Non-pigmented ciliary epithelial cell (primary cell): ENCODE data around the gene DPYSL5.
"Not testable (repeated sequence)": the region's sequence is repeated elsewhere in the genome, so short reads cannot be mapped to it uniquely, and the experiment has no call there.

ENCODE experiments used
- DNase-seq: peaks from one replicate; pipeline ENCODE4 v3.0.0-alpha.2; 2010; ENCODE audit warnings: low read depth

DPYSL5 gene

DNA sequence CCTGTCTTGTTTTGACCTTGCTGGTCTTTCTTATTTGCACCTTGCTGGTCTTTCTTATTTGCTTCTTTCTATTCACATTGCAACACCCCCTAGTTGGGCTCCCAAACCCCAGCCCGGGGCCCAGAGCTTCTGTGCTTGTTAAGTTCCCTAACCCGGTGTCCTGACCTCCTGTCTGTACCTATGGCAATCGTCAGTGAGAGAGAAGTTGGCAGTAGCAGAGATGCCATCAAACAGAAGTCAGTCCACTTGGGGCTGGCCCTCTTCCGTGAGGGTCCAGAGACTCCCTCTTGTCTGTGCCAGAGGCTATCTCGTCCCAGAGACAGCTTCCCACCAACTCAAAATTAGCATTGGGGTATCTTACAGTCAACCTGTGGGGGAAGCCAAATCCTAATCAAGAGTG lies 55.7 kb downstream of the DPYSL5 start:
- DNase-seq, result no peak

DNA sequence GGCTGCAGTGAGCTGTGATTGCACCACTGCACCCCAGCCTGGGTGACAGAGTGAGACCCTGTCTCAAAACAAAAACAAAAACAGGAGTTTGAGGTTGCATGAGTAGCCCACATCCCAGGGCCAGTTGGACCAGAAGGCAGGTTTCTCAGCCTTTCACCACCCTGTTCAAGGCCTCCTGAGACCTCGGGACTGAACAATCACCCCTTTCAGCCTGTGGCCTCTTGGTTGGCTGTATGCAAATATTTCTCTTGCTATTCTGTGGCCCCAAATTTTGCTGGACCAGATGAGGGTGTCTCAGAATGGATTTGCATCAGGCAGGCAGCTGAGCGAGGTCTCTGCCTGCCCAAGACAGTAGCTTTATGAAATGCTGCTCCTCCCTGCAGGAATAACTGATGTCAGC lies 56.9 kb downstream of the DPYSL5 start:
- DNase-seq, result no peak

DNA sequence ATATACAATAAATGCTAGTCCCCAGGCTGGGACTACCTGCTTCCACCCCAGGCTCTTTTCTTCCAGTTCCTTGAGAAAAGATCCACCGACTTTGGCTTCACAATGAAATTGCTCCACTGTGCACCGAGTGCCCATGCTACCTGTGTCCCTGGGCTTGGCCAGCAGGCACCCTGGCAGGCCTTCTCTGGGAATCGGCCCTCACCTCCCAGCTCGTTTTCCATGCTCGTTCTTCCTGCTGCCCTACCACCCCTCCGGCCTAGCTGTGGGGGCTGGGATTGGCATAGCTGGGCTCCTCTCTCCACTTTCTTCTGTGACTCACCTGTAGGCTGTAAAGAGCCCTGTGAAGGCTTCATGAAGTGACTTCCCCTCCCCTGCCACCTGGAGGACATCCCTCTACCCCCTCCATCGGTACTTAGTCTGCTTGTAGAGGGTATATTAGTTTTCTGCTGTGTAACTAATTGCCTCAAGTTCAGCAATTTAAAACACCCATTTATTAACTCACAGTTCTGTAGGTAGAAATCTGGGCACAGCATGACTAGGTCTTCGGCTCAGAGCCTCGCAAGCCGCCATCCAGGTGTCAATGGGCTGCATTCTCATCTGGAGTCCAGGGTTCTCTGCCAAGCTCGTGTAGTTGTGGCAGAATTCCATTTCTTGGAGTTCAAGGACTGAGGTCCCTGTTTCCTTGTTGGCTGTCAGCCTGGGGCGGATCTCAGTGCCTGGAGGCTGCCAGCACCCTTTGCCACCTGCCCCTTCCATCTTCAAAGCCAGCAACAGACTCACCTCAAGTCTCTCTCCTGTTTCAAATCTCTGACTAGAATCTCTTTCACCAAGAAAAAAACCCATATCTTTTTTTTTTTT lies 57.6 kb downstream of the DPYSL5 start:
- DNase-seq, result no peak

DNA sequence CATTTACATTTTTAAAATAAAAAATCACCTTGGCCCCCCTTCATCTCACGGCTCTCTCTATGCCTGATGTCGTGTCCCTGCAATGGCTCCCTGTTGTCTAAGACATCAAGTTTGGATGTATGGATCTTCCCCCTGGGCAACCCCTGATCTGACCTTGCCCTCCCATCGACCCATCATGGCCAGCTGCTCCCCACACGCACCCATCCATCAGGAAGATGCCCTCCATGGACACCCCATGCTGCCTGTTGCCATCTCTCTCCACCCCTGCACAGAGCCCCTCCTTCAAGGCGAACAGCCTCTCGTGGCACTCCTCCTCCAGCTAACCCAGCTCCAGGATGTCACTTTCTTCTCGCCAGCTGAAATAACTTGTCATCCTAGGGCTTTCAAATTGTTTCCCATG lies 59.5 kb downstream of the DPYSL5 start:
- no peak for DNase-seq

DNA sequence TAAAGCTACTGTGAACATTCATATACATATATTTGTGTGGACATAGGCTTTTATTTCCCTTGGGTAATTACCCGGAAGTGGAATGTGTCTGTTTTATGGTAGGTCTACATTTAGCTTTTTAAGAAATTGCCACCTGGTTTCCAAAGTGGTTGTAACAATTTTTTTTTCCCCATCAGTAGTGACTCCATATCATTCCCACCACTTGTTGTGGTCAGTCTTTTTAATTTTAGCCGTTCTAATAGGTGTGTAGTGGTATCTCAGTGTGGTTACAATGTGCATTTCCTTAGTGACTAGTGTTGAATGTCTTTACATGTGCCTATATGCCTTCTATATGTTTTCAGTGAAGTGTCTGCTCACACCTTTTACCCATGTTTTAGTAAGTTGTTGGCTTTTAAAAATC lies 62.2 kb downstream of the DPYSL5 start:
- no peak for DNase-seq

DNA sequence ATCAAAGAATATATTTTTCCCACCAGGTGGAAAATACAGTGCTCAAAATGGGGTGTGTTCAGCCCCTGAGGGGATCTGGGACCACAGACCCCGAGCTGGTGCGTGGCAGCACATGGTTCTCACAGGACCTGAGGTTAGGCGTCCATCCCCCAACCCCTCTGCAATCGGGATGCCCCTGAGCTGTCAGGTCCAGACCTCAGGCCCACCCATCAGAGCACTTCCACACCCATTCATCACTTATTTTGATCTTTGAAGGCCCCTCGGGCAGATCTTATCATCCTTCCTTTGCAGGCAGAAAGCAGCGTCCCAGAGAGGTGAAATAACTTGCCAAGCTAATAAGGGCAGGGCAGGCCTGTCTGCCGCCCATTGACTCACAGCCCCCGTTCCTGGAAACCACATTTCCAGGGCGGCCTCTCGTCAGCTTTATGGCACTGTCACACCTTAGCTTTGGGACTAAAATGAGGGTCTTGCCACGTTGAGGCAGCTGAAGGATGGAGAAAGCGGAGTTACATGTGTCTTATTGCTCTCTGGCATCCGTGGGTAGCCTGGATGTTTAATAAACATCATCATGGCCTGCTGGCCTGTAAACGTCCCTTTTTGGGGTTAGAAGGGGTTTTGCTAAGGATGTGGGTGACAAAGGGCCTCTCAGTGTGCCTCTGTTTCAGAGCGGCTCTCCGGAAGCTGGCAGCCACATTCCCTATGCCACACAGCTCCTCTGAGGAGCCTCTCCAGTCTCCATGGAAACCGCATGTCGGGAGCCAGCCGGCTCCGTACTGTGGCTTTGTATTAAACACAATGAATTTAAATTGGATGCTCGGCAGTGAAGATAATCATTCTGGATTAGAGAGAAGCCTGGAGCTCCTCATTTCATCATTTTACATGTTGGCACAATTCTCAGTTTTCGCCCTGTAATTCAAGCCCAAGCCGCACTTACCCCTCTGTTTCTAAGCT lies 64.3 kb downstream of the DPYSL5 start:
- DNase-seq, result no peak

DNA sequence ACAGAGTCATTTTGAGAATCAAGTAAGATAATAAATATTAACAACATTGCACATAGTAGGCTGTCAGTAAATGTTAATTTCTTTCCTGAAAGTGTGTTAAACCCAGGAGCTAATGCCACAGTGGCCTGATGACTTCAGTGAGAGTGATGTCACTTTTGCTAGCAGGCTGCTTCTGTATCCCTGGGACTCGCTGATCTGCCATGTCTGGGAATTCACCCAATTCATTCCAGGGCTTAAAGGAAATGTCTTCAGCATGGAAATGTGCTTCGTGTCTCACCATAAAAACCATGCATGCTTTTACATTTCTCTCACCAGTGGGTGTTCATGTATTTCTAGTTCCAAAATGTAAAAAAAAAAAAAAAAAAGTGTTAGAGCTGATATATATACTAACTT lies 65.7 kb downstream of the DPYSL5 start:
- DNase-seq, result no peak

DNA sequence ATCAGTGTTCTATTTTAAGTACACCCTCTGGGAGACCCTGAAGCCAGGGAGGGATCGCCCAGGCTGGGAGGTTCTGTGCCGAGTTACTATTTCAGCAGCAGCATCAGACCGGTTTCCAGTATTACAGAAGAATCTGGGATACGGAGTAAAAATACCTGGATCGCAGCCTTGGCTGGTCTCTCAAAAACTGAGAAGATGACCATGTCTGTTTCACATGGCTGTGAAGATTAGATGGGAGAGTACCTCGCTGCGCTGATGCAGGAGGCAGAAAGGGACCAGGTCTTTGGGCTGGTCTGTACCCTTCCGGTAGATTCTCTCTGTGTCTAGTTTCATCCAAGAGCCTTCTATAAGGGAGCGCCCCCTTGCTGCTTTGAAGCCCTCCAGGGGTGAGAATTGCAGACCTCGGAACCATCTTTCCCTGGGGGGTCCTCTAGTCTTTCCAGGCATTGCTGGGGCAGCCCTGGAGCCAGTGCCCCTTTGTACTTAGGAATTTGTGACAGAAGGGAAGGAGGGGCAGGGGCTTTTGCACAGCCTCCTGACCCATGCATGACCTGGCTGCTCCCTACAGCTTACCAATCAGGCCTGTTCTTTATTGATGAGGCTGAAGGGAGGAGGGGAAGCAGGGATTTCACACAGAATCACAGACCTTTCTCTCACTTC lies 66.2 kb downstream of the DPYSL5 start:
- DNase-seq, result no peak

DNA sequence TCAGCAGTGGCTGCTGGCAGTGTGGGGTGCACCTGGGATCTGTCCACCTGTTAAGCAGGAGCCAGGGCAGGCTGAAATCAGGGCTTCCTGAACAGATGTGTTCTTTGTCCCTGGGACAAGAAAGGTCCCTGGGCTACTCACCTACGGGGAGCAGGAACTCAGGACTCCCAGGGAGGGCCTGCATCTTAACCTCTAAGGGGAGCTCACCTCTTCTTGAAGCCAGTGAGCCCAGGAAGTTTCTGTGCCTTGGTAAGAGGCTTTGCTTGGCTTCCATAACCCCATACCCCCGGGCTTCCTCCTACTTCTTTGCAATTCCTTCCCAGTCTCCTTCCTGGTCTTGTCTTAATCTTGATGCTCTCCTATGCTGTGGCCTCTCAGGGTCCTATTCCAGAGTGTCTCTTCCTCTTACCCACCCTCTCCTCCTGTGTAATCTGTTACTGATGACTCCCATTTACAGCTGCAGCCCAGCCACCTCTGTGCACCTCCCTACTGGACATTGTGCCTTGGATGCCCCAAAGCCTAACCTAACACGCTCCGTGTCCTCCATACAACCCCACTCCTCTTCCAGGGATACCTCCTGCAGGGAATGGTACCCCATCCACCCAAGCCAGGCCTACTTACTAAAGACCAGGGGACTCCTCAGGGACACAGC lies 66.9 kb downstream of the DPYSL5 start:
- DNase-seq, result no peak

DNA sequence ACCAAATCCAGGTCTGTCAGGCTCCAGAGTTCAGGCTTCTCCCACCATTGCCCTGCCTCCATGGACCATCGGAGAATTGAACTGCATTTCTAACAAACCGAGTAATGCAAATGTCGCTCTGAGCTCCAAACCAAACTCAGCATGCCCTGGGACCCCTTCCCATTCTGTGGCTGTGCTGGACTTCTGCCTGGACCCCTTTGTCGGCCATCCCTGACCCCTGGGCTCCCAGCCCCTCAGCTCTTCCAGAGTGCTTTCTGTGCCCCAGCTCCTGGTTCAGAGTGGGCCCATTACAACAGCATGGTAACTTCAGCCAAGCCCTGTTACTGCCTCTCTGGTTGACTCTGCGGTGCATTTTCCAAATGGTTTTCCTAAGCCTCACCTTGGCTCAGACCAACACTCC lies 67.4 kb downstream of the DPYSL5 start:
- DNase-seq, result no peak

DNA sequence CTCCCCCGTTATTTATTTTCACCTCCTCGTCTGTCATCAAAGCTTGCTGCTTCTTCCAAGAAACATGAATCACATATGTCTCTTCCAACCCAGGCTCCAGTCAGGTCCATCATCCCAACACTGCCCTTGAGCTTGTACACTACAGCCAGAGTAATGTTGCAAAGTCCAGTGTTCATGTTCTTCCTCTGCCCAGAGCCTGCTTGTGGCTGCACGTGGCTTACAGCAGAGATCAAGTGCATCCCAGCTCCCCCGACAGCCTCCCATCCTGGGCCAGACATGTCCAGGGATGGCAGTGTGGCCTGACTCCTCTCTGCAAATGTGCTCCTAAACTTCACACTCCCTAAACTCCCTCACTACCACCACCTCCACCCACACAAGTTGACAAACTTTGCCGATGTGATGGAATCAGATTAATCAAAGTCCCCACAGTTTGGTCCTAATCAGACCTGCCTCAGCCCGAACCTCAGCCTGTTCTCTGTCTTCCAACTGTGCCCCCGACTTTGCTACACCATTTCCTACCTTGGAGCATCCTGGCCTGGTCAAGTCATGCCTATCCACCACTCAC lies 68.3 kb downstream of the DPYSL5 start:
- no peak for DNase-seq

DNA sequence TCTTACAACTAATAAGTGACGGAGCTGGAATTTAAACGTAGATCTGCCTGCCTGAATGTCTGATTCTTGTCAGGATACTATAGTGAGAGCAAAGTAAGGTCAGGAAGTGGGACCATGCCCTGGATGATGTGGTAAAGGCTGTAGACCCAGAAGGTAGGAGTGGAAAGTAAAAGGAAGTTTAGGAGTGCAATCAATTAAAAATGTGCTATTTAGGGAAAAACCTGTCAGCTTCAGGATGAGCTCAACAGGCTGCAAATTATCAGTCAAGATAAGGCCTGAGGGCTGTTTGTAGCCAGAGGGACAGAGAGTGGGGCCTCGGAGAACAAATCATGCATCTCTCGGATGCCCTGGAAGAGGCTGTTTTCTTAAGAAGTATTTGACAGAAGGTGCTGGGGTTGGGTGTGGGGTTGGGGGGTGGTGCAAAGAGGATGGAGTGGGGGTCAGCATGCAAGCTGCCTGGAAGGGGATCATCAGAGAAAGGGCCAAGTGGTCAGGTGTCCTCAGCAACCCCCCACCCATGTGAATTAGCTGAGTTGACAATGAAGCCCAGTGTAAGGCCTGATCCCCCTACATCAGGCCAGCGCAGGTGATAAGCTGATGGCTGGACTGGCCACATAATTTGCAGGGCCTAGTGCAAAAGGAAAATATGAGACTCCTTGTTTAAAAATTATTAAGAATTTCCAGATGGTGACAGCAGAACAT lies 69.4 kb downstream of the DPYSL5 start:
- no peak for DNase-seq

DNA sequence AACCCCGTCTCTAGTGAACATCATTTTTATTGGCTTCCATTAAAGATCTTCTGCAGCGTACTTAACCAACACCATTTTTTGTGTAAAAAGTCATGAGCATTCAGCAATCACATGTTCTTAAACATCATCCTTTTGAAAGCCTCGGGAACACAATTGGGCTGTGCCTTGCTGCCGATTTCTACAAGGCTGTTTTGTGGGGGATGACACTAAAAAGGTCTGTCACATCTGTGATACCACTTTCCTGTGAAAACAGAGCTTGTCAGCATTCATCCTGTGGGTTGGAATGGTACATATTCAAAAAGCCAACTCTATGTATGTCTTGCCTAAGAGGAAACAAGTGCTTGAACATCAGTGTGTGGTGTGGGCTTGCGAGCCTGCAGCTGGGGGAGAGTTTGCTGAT lies 73.4 kb downstream of the DPYSL5 start:
- no peak for DNase-seq

DNA sequence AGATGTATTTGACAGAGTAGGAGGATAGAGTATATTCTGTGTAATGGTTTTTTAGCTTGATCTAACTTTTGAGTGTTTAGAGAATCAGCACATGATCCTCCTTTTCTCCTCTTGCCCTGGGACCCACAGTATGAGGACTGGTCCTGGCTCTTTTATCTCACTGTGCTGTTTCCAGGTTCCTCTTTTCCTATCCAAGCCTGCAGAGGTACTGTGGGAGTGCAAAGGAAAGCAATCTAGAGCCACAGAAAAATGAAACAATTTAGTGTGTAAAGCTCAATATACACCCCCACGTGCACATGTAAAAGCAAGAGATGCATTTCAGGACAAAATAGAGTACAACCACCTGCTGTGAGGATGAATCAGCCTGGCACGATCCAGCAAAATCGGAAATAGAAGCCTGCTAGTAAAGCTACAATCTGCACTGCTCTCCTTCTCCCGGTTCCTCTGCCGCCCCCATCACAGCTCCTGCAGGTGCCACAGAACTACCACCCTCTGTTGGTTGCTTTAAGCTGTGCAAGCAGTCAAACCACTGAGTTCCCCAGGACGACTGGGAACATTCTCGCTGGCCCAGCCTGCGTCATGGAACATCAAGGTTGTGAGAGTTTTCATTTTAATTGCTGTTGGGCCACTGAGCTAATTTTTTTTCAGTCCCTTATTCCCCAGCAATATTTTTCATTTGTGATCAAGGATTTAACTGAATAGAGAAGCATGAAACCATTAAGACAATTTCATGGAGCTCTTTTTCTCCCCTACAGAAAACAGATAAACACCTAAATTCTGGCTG lies 74.7 kb downstream of the DPYSL5 start:
- DNase-seq, result no peak

DNA sequence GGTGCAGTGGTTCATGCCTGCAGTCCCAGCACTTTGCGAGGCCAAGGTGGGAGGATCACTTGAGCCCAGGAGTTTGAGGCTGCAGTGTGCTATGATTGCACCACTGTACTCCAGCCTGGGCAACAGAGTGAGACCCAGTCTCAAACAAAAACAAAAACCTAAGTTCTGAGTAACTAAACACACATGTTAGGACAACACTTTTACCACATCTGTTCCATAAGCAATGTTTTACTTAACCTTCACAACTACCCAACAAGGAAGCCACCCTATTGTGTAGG lies 75.2 kb downstream of the DPYSL5 start:
- not testable (repeated sequence) for DNase-seq

DNA sequence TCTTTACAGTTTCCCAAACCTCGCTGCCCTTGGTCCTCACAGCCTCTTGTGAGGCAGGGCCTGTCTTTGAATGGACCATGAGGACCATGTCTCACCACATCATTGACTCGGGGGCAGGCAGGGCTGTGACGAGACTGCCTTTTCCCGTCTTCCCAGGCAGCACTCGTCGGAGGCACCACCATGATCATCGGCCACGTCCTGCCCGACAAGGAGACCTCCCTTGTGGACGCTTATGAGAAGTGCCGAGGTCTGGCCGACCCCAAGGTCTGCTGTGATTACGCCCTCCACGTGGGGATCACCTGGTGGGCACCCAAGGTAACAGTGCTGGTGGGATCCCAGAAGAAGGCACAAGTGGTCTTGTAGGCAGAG lies 76.8 kb downstream of the DPYSL5 start:
- DNase-seq, result no peak

DNA sequence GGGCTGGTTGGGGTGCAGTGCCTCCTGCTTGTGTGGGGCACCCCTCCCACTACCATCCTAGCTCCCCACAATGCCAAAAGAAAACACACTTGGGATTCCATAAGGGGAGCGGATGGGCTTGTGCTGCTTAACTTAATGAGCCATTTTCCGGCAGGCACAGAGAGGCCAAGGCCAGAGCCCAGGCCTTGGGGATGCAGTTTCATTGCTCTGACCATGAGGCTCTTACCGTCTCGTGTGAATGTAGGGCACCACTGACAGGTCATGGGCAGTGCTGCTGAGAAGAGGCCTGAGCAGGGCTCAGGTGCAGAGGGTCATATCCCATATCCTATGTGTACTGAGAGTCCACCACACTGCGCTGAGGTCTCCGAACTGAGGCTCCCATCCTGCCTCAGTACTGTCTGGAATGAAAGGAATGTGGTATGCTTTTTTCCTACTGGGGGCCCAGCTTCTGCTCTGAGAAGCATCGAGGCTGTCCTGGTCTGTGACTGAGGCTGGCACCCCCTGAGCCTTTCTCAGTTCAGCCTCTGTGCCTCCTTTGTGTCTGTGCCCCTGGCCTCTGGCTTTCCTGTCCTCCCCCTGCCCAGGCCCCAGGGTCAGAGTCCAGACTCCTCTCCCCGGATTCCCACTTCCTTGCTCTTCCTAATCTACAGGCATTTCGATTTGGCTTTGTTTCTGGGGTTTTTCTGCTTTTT lies 77.3 kb downstream of the DPYSL5 start:
- DNase-seq, result no peak

DNA sequence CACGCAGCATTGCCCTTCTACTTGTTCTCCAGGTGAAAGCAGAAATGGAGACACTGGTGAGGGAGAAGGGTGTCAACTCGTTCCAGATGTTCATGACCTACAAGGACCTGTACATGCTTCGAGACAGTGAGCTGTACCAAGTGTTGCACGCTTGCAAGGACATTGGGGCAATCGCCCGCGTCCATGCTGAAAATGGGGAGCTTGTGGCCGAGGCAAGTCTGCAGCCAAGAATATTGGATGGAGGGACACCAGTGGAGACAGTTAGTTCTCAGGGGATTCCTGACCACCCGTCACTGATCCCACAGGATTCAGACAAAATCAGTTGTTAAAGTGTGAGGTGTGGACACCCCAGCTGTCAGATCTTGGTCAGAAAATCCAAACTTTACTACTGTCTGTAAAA lies 79.3 kb downstream of the DPYSL5 start:
- no peak for DNase-seq

DNA sequence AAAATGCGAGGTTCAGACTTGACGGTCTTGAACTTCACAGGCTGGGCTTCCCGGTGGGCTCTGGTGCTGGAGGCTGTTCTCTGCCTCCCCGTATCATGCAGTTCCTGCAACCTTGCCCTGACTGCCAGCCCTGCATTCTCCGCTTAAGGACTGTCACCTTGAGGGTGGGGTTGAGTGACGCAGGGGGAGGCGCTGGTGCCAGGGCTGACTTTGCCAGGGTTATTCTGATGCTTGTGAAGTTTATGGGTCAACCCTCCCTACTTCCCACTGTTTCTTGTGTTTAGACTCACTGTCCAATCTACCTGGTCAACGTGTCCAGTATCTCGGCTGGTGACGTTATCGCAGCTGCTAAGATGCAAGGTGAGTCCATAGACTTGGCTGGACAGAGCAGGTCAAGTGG lies 85.0 kb downstream of the DPYSL5 start:
- DNase-seq, result no peak
